ENCODE measurements around the gene RASL11B. TPM values are rescaled to one million over a fixed set of nuclear protein-coding genes. Genes with fewer than 3 reads are reported as not detected.

Gene RASL11B
- 1 to 10 TPM in 2 of 6 donors, under 1 TPM in 1, not detected in 3; 0.30 to 2.1 (median 1.6) TPM for total RNA-seq

DNA sequence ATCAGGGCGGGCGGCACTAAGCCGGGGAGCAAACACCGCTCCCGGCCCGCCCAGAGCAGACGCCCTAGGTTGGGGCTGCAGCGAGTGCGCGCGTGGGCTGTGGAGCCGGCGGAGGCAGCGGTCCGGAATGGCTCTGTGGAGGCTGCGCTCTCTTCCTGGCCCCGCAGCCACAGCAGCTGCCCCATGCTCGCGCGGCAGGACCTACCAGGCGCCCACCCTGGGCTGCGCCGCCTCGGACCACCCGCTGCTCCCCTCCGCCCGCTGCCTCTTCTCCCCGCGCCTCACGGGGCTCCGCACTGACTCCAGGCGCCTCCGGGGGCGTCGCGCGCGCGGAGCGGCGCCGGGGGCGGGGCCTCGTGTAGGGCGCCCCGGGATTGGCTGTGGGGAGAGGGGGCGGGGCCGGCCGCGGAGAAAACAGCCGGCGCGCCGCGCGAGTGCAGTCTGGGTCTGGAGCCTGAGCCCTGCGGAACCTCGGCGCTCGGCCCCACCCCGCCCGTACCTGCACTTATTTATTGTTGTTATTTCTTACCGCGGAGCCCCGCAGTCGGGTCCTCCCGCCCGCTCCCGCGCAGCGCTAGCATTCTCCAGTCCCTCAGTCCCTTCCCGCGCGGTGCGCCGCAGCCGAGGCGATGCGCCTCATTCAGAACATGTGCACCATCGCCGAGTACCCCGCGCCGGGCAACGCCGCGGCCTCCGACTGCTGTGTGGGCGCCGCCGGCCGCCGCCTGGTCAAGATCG is at the start of gene RASL11B:
RASL11B (plus strand) TSS at position 439 of the 738 bp plus-strand sequence; CDS start at position 630, 191 bp downstream.
- 0 to 1% methylated on average over 21 to 42 of the region's 94 CpGs for WGBS, 2 donors
- TF ChIP-seq POLR2AphosphoS5 (IDR thresholded peaks at IDR 0.05) (peak in 1 of 2 donors; percentile 23), POLR2A (IDR thresholded peaks at IDR 0.05) (peak in 2 of 4 donors; percentile 45 to 52), EP300 (IDR thresholded peaks at IDR 0.05) (no peak)
- TF ChIP-seq, protein P1, sequence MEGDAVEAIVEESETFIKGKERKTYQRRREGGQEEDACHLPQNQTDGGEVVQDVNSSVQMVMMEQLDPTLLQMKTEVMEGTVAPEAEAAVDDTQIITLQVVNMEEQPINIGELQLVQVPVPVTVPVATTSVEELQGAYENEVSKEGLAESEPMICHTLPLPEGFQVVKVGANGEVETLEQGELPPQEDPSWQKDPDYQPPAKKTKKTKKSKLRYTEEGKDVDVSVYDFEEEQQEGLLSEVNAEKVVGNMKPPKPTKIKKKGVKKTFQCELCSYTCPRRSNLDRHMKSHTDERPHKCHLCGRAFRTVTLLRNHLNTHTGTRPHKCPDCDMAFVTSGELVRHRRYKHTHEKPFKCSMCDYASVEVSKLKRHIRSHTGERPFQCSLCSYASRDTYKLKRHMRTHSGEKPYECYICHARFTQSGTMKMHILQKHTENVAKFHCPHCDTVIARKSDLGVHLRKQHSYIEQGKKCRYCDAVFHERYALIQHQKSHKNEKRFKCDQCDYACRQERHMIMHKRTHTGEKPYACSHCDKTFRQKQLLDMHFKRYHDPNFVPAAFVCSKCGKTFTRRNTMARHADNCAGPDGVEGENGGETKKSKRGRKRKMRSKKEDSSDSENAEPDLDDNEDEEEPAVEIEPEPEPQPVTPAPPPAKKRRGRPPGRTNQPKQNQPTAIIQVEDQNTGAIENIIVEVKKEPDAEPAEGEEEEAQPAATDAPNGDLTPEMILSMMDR (IDR thresholded peaks at IDR 0.05), result peak; percentile 18 to 73 (median 50)
- ATAC-seq (ENCODE audit: low FRiP score in 2 of 2) (peak; percentile 94 to 99), DNase-seq (peak; percentile 71 to 97)
- H3K9me3 ChIP-seq, result peaks cover 0 to 9% (median 3%) of the 10 kb centered on the region in 4 donors
- H3K4me1 ChIP-seq, result peaks cover 9 to 35% (median 26%) of the 10 kb centered on the region in 4 donors
- H3K4me3 ChIP-seq, result peak within 1 kb of the TSS; percentile 62 to 72 (median 66)
- H3K27me3 ChIP-seq, result peaks cover 0 to 9% (median 3%) of the 10 kb centered on the region in 4 donors
- H3K27ac ChIP-seq, result peak within 1 kb of the TSS in 2 of 4 donors; percentile 28 to 74
- no peaks in the 10 kb centered on the region for H3K36me3 ChIP-seq

GRCh38 chr4:52813546-52813945 is 48.6 kb upstream of the RASL11B start:
- H3K4me1 ChIP-seq, result no peaks in the 10 kb centered on the region
- peak overlapping the region in 1 of 4 donors; percentile 21 for H3K27ac ChIP-seq
- no peak for DNase-seq
- no peaks in the 10 kb centered on the region for H3K36me3 ChIP-seq
- H3K4me3 ChIP-seq, result no peak overlapping the region
- H3K27me3 ChIP-seq, result no peaks in the 10 kb centered on the region
- 76 to 79% methylated on average over 4 of the region's 4 CpGs for WGBS, 2 donors
- no peak for ATAC-seq (ENCODE audit: low FRiP score in 2 of 2)
- TF ChIP-seq POLR2AphosphoS5 (IDR thresholded peaks at IDR 0.05) (no peak), EP300 (IDR thresholded peaks at IDR 0.05) (no peak), POLR2A (IDR thresholded peaks at IDR 0.05) (no peak)
- TF ChIP-seq, protein P1 (IDR thresholded peaks at IDR 0.05), result no peak
- H3K9me3 ChIP-seq, result no peaks in the 10 kb centered on the region

DNA sequence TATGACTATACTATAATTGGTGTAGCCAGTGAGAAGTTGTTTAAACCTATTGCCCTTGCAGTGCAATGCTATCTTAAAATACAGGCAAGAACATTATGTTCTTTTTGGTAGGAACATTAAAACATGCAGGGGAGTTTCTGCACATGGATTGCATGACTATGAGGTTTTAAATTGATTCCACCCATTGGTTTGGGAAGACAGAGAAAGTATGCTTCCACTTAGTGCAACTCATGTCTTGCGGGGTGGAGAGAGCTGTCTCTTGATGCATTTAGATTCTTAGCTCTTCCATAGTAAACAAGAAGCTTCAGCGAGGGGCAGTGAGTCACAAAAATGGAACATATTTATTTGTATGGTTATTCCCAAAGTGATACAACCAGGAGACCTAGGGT is 39.5 kb upstream of the RASL11B start:
- H3K9me3 ChIP-seq, result no peaks in the 10 kb centered on the region

DNA sequence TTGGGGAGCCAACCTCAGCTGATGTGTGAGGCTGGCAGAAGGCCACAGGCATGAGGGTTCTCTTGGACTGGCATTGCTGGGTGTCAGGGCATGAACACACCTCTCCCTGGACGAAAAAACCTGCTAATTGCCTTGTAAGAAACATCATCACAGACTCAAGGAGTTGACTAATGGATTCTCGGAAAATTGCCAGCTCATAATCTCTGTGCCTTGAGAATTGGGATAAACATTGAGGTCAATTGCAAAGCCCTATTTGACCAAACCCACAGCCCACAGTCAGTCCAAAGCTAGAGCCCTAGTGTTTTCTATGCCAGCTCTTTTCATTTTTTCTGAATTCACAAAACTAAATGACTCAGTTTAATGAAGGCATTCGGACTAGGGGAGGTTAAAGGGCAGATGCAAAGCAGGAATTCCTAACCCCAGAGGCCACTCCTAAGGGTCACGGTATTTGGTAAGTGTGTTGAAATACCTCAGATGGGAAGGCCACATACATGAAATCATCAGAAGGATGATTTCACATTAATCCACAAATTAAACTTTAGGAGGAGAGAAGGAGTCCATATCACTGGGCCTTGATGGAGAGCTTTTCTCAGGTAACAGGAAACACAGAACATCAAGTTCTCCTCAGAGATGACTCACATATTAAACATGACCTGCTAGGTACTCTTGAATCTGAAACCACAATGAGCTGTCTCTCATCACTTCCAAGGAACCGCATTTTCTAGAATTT is 39.0 kb upstream of the RASL11B start:
- 71 to 80% methylated on average over 5 of the region's 5 CpGs for WGBS, 2 donors
- ATAC-seq (ENCODE audit: low FRiP score in 2 of 2), result peak in 1 of 2 donors; percentile 69

More for the DNA sequence above, 39.5 kb upstream of the RASL11B start:
- Histone ChIP-seq H3K4me3 (no peak overlapping the region), H3K27ac (peak overlapping the region in 1 of 4 donors; percentile 19), H3K4me1 (peaks cover 0 to 11% (median 4%) of the 10 kb centered on the region in 4 donors), H3K36me3 (no peaks in the 10 kb centered on the region), H3K27me3 (no peaks in the 10 kb centered on the region)
- ATAC-seq (ENCODE audit: low FRiP score in 2 of 2), result peak in 1 of 2 donors; percentile 79
- 91 to 93% methylated on average over 2 of the region's 2 CpGs for WGBS, 2 donors
- DNase-seq, result no peak
- TF ChIP-seq EP300 (IDR thresholded peaks at IDR 0.05) (peak in 2 of 4 donors; percentile 48 to 55), POLR2A (IDR thresholded peaks at IDR 0.05) (no peak), POLR2AphosphoS5 (IDR thresholded peaks at IDR 0.05) (peak in 1 of 2 donors; percentile 55)
- TF ChIP-seq, protein P1 (IDR thresholded peaks at IDR 0.05), result no peak

More for the DNA sequence above, 39.0 kb upstream of the RASL11B start:
- H3K27me3 ChIP-seq, result no peaks in the 10 kb centered on the region
- H3K9me3 ChIP-seq, result no peaks in the 10 kb centered on the region
- H3K27ac ChIP-seq, result peak overlapping the region in 2 of 4 donors; percentile 19 to 30
- TF ChIP-seq, protein P1 (IDR thresholded peaks at IDR 0.05), result no peak
- TF ChIP-seq POLR2AphosphoS5 (IDR thresholded peaks at IDR 0.05), result peak in 1 of 2 donors; percentile 24
- TF ChIP-seq EP300 (IDR thresholded peaks at IDR 0.05), result no peak
- TF ChIP-seq POLR2A (IDR thresholded peaks at IDR 0.05), result no peak
- H3K4me3 ChIP-seq, result no peak overlapping the region
- DNase-seq, result no peak
- peaks cover 0 to 11% (median 4%) of the 10 kb centered on the region in 4 donors for H3K4me1 ChIP-seq
- H3K36me3 ChIP-seq, result no peaks in the 10 kb centered on the region
